GM18907 (cell line): ENCODE results near the gene FBXW2.
A peak's percentile ranks its signal among the peaks of the same experiment; 100 is the strongest.
"Not testable (repeated sequence)": the region's sequence is repeated elsewhere in the genome, so short reads cannot be mapped to it uniquely, and the experiment has no call there.

ENCODE experiments used
- ATAC-seq: cut with Tn5 transposase; IDR thresholded peaks from one replicate; pipeline ENCODE4 v1.9.1; 2021; ENCODE audit warnings: mild to moderate bottlenecking, moderate library complexity; ENCODE audit not compliant: unreplicated experiment

Gene FBXW2

GRCh38 chr9:120746366-120746765 lies 46.9 kb downstream of the FBXW2 start:
- not testable (repeated sequence) for ATAC-seq

- ATAC-seq: no peak
These were observed 47.9 kb downstream of the FBXW2 start for GRCh38 chr9:120745278-120745677.

GRCh38 chr9:120742951-120743416 lies 50.2 kb downstream of the FBXW2 start:
- no peak for ATAC-seq

GRCh38 chr9:120741701-120742100 lies 51.5 kb downstream of the FBXW2 start:
- no peak for ATAC-seq

- ATAC-seq: no peak
These were observed 52.0 kb downstream of the FBXW2 start for GRCh38 chr9:120741191-120741590.

- no peak for ATAC-seq
These were observed 53.1 kb downstream of the FBXW2 start for GRCh38 chr9:120740132-120740531.

- no peak for ATAC-seq
These were observed 55.6 kb downstream of the FBXW2 start for GRCh38 chr9:120737416-120738165.

GRCh38 chr9:120736881-120737280 lies 56.3 kb downstream of the FBXW2 start:
- ATAC-seq: no peak

GRCh38 chr9:120735415-120736126 lies 57.6 kb downstream of the FBXW2 start:
- no peak for ATAC-seq

GRCh38 chr9:120734607-120735410 lies 58.4 kb downstream of the FBXW2 start:
- no peak for ATAC-seq

- no peak for ATAC-seq
These were observed 60.0 kb downstream of the FBXW2 start for GRCh38 chr9:120733190-120733589.

GRCh38 chr9:120730654-120731514 lies 62.3 kb downstream of the FBXW2 start:
- peak; percentile 63 for ATAC-seq

GRCh38 chr9:120729791-120730241 lies 63.4 kb downstream of the FBXW2 start:
- no peak for ATAC-seq

GRCh38 chr9:120726484-120726883 lies 66.7 kb downstream of the FBXW2 start:
- no peak for ATAC-seq

- ATAC-seq: no peak
These were observed 67.3 kb downstream of the FBXW2 start for GRCh38 chr9:120725907-120726306.

GRCh38 chr9:120724757-120725400 lies 68.3 kb downstream of the FBXW2 start:
- ATAC-seq: no peak

GRCh38 chr9:120723565-120723964 lies 69.7 kb downstream of the FBXW2 start:
- ATAC-seq: no peak

- ATAC-seq: no peak
These were observed 72.8 kb downstream of the FBXW2 start for GRCh38 chr9:120720404-120720803.

- ATAC-seq: no peak
These were observed 74.9 kb downstream of the FBXW2 start for GRCh38 chr9:120718316-120718715.

- ATAC-seq: no peak
These were observed 76.0 kb downstream of the FBXW2 start for GRCh38 chr9:120717176-120717575.
